Activated naive CD4-positive, alpha-beta T cell treated with anti-CD3 and anti-CD28 coated beads, Interleukin-2, amount 10 ng/mL, durations not matched to agents 7 days and 5 days (primary cell): ENCODE data around the gene HORMAD1.
"Not testable (repeated sequence)": the region's sequence is repeated elsewhere in the genome, so short reads cannot be mapped to it uniquely, and the experiment has no call there.

Experiments
- CTCF ChIA-PET: fragments of 350-600 bp; sonication (Branson Sonifier 250); formaldehyde crosslinking; loops from one replicate; lab custom pipeline; 2021; ENCODE audit warnings: antibody characterized with exemption; lab: Charles Lee
- DNase-seq: peaks from one replicate; pipeline ENCODE4 v3.0.0-alpha.2; 2020
- H3K27ac Mint-ChIP-seq: one replicate; pipeline ENCODE4 v1.8.0; 2021; ENCODE audit warnings: mild to moderate bottlenecking, moderate library complexity, mixed read lengths
- H3K27me3 Mint-ChIP-seq: one replicate; pipeline ENCODE4 v1.8.0; 2021; ENCODE audit warnings: mild to moderate bottlenecking, mixed read lengths
- H3K36me3 Mint-ChIP-seq: one replicate; pipeline ENCODE4 v1.8.0; 2021; ENCODE audit warnings: mixed read lengths
- H3K4me1 Mint-ChIP-seq: one replicate; pipeline ENCODE4 v1.8.0; 2021; ENCODE audit warnings: mixed read lengths
- H3K4me3 Mint-ChIP-seq: one replicate; pipeline ENCODE4 v1.8.0; 2021; ENCODE audit warnings: mild to moderate bottlenecking, moderate library complexity, mixed read lengths
- H3K9me3 Mint-ChIP-seq: one replicate; pipeline ENCODE4 v1.8.0; 2021; ENCODE audit warnings: mixed read lengths

HORMAD1 gene

GRCh38 chr1:150730130-150730721, 9.5 kb upstream of the HORMAD1 start:
- H3K27me3 Mint-ChIP-seq = no peaks in the 10 kb centered on the region
- H3K36me3 Mint-ChIP-seq = peaks cover 15% of the 10 kb centered on the region
- DNase-seq = no peak
- H3K27ac Mint-ChIP-seq = no peak overlapping the region
- H3K9me3 Mint-ChIP-seq = no peaks in the 10 kb centered on the region
- CTCF ChIA-PET = no interaction called here
- H3K4me1 Mint-ChIP-seq = no peaks in the 10 kb centered on the region
- no peak overlapping the region for H3K4me3 Mint-ChIP-seq

DNA sequence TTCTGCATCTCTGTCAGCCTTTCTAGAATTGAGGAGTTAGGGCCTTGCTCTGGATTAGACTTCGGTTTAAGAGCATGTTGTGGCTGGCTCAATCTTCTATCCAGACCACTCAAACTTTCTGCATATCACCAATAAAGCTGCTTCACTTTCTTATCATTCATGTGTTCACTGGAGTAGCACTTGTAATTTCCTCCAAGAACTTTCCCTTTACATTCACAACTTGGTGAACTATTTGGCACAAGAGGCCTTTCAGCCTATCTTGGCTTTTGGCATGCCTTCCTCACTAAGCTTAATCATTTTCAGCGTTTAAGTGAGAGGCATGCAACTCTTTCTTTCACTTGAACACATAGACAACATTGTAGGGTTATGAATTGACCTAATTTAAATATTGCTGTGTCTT, 3.6 kb upstream of the HORMAD1 start:
- no peak overlapping the region for H3K4me3 Mint-ChIP-seq
- no peak for DNase-seq
- CTCF ChIA-PET = no interaction called here

GRCh38 chr1:150720098-150720497, 597 bp downstream of the HORMAD1 start:
- Mint-ChIP-seq H3K27ac (no peak overlapping the region), H3K9me3 (no peaks in the 10 kb centered on the region), H3K27me3 (peaks cover 13% of the 10 kb centered on the region), H3K36me3 (no peaks in the 10 kb centered on the region), H3K4me3 (no peak overlapping the region), H3K4me1 (no peaks in the 10 kb centered on the region)
- no peak for DNase-seq
- CTCF ChIA-PET = no interaction called here

More for the DNA sequence above, 3.6 kb upstream of the HORMAD1 start:
- Mint-ChIP-seq H3K36me3 (no peaks in the 10 kb centered on the region), H3K27ac (no peak overlapping the region), H3K9me3 (no peaks in the 10 kb centered on the region), H3K27me3 (peaks cover 7% of the 10 kb centered on the region), H3K4me1 (no peaks in the 10 kb centered on the region)

DNA sequence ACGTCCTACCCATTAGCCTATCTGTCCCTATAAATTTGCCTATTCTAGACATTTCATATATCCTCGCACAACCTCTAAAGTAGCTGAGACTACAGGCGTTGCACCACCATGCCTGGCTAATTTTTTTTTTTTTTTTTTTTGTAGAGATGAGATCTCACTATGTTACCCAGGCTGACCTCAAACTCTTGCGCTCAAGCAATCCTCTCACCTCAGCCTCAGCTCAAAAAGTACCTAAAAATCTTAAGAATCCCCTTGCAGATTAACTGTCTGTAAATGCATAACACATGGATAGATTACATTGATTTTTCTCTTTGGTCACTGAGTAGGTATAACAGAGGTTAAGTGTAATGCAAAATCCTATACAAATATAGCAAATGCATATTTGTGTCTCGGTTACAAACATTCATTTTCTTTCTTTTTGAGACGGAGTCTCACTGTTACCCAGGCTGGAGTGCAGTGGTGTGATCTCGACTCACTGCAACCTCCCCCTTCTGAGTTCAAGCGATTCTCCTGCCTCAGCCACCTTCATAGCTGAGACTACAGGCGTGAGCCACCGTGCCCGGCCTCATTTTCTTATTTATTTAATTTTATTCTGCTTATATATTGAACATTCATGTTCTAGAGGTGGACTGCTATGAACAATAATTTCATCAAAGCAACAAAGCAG, 2.3 kb downstream of the HORMAD1 start:
- Mint-ChIP-seq H3K27me3 (peaks cover 13% of the 10 kb centered on the region), H3K4me3 (no peak overlapping the region), H3K9me3 (no peaks in the 10 kb centered on the region), H3K4me1 (no peaks in the 10 kb centered on the region), H3K36me3 (no peaks in the 10 kb centered on the region), H3K27ac (no peak overlapping the region)
- CTCF ChIA-PET = no interaction called here
- no peak for DNase-seq

GRCh38 chr1:150709031-150709430, 11.7 kb downstream of the HORMAD1 start:
- H3K4me1 Mint-ChIP-seq, H3K4me3 Mint-ChIP-seq, H3K36me3 Mint-ChIP-seq, DNase-seq, CTCF ChIA-PET, H3K27ac Mint-ChIP-seq, H3K9me3 Mint-ChIP-seq: not testable (repeated sequence)
- peaks cover 15% of the 10 kb centered on the region for H3K27me3 Mint-ChIP-seq

DNA sequence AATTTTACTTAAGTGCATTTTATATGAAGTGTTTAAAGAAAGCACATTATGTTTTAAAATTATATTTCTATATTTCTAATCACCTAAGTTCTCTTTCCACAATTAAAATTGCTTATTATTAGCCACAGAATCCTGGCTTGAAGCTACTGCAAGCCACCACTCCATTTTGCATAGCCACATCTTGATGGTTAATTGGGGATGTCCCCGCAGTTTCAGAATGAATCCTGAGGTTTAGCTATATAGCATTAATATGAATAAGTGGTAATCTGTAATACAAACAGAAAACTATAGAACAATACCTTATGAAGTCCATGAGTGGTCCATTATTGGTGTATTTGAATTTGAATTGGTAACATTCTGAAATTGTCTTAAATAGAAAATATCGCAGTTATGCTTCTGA, 12.1 kb downstream of the HORMAD1 start:
- Mint-ChIP-seq H3K4me1 (no peaks in the 10 kb centered on the region), H3K9me3 (no peaks in the 10 kb centered on the region), H3K4me3 (no peak overlapping the region), H3K36me3 (no peaks in the 10 kb centered on the region), H3K27ac (no peak overlapping the region), H3K27me3 (peaks cover 16% of the 10 kb centered on the region)
- no peak for DNase-seq
- CTCF ChIA-PET = no interaction called here

DNA sequence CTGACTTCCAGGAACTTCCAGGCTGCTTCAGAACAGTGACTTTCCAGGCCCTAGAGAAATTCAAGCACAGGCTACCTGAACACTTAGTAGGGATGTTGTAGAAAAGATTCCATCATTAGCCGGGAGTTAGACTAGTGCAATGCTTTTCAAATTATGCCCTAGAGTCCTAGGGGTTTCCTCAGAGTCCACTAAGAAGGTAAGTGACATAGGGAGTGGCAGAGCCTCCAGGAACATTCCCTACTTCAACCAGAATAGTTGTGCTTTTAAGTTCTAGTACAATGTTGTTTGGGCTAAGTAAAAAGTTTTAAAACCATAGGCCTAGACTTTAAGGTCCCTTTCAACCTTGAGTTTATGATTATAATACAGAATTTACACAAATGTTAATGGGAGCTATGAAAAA, 14.6 kb downstream of the HORMAD1 start:
- H3K4me3 Mint-ChIP-seq = no peak overlapping the region

GRCh38 chr1:150703427-150703826, 17.3 kb downstream of the HORMAD1 start:
- H3K27me3 Mint-ChIP-seq = peaks cover 25% of the 10 kb centered on the region
- H3K4me1 Mint-ChIP-seq = no peaks in the 10 kb centered on the region
- H3K27ac Mint-ChIP-seq = no peak overlapping the region
- no peak for DNase-seq
- CTCF ChIA-PET = no interaction called here
- H3K4me3 Mint-ChIP-seq = no peak overlapping the region
- no peaks in the 10 kb centered on the region for H3K9me3 Mint-ChIP-seq
- H3K36me3 Mint-ChIP-seq = no peaks in the 10 kb centered on the region

More for the DNA sequence above, 14.6 kb downstream of the HORMAD1 start:
- Mint-ChIP-seq H3K9me3 (no peaks in the 10 kb centered on the region), H3K27ac (no peak overlapping the region), H3K27me3 (peaks cover 25% of the 10 kb centered on the region), H3K36me3 (no peaks in the 10 kb centered on the region), H3K4me1 (no peaks in the 10 kb centered on the region)
- no peak for DNase-seq
- CTCF ChIA-PET = no interaction called here

DNA sequence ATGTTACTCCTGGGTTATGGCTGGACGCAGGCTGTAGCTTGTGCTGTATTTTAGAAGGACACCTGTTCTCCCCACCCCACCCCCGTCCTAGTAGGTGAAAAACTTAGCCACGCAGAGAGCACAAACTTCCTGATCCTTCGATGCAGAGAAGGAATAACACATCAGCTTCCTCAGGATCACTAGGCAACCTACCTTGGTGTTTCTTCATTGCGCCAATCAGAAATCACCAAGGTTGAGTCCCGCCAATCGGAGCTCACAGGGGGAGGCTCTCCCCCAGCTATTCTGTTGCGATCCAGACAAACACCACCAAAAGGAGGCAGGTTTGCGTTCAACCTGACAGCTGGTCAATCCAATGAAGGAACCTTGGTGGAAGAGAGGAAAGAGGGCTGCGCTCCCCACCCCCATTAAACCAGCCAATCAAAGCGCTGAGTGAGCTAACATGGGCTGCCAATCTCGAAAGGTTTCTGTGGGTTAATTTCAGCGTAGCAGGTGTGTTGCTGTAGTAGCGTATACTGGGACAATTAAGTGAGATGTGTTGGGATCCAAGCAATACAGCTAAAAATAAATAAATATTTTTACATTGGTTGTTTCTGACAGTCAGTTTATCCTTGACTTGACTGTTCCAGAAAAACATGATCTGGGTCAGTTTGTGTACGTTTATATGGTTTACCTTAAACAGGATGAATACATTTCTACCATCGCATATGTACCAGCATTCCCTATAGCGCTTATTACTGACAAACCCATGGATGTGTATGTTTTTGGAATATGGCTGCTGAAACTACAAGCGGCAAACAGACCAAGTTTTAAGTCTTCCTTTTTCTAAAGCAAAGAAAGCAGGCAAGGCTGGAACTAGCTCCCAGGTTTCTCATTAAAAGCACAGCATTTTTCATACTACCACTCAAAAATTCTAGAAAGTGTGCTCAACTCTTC, 23.4 kb downstream of the HORMAD1 start, which contains the start of gene GOLPH3L:
TSS of gene GOLPH3L (minus strand) at position 160 of the 933 bp plus-strand sequence. CDS start 2,316 bp downstream, outside the sequence.
- peak within 1 kb of the TSS; percentile 100 for H3K4me3 Mint-ChIP-seq
- peaks cover 4% of the 10 kb centered on the region for H3K27me3 Mint-ChIP-seq
- peaks cover 17% of the 10 kb centered on the region for H3K36me3 Mint-ChIP-seq
- CTCF ChIA-PET = interaction anchor here (0.8 to 2.4 kb wide), 3 partner anchors 11 to 137 kb away, joined by 3 to 11 read pairs (median 3); no protein-coding TSS in a partner anchor
- H3K9me3 Mint-ChIP-seq = no peaks in the 10 kb centered on the region
- peaks cover 26% of the 10 kb centered on the region for H3K4me1 Mint-ChIP-seq
- peak within 1 kb of the TSS; percentile 88 for H3K27ac Mint-ChIP-seq
- peak; percentile 96 for DNase-seq

DNA sequence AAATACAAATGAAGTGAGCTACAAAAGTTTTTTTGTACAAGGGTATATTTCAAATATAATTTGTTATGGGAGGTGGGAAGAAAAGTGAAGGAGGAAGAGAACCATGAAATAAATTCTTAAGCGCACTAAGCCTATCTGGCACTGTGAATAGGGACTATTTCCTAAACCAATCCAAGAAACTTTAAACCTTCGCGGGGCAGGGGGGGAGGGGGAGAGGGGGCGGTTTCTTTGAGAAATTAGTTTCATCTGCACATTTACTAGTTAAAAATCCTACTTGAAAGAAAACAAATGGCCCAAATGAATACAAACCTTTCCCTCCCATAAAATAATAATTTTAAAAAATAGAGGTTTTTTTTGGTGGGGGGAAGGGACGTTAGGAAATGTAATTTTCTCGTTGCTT, 24.1 kb downstream of the HORMAD1 start:
- peaks cover 26% of the 10 kb centered on the region for H3K4me1 Mint-ChIP-seq
- H3K36me3 Mint-ChIP-seq = peaks cover 18% of the 10 kb centered on the region

DNA sequence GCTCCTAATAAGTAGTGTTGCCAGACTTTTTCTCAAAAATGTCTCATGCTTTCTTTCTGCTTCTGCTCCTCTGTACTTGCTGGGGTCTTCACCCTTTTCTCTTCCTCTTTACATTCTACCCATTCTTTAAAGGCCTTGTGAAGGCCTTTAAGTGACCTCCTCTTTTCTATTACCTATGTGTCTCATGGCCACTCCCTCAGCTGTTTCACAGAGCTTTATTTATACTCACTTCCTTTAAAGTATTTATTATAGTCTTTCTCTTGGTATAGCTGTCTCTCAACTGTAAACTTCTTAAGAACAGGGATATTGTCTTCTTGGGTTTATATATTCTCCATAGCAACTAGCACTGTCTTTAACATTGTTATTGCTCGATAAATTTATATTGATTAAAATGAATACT, 24.5 kb downstream of the HORMAD1 start:
- H3K27me3 Mint-ChIP-seq = no peaks in the 10 kb centered on the region
- no peaks in the 10 kb centered on the region for H3K9me3 Mint-ChIP-seq
- H3K4me3 Mint-ChIP-seq = peak overlapping the region; percentile 100
- no peak overlapping the region for H3K27ac Mint-ChIP-seq
- no peak for DNase-seq
- H3K36me3 Mint-ChIP-seq = peaks cover 21% of the 10 kb centered on the region
- CTCF ChIA-PET = interaction anchor here (2.4 kb wide), 1 partner anchor 136 kb away, joined by 11 read pairs; no protein-coding TSS in a partner anchor
- peaks cover 28% of the 10 kb centered on the region for H3K4me1 Mint-ChIP-seq

More for the DNA sequence above, 24.1 kb downstream of the HORMAD1 start:
- Mint-ChIP-seq H3K27ac (peak overlapping the region; percentile 88), H3K4me3 (peak overlapping the region; percentile 100), H3K27me3 (no peaks in the 10 kb centered on the region), H3K9me3 (no peaks in the 10 kb centered on the region)
- CTCF ChIA-PET = interaction anchor here (0.8 to 2.4 kb wide), 2 partner anchors 76 to 136 kb away, joined by 3 to 11 read pairs; no protein-coding TSS in a partner anchor
- no peak for DNase-seq

GRCh38 chr1:150695561-150695960, 25.1 kb downstream of the HORMAD1 start:
- Mint-ChIP-seq H3K9me3 (no peaks in the 10 kb centered on the region), H3K36me3 (peaks cover 24% of the 10 kb centered on the region), H3K27me3 (no peaks in the 10 kb centered on the region), H3K4me1 (peaks cover 28% of the 10 kb centered on the region), H3K4me3 (no peak overlapping the region), H3K27ac (no peak overlapping the region)
- CTCF ChIA-PET = interaction anchor here (2.4 kb wide), 1 partner anchor 135 kb away, joined by 11 read pairs; no protein-coding TSS in a partner anchor
- DNase-seq = no peak

- DNase-seq = no peak
- H3K36me3 Mint-ChIP-seq = peaks cover 34% of the 10 kb centered on the region
- H3K4me1 Mint-ChIP-seq = peaks cover 26% of the 10 kb centered on the region
- no peaks in the 10 kb centered on the region for H3K9me3 Mint-ChIP-seq
- H3K27ac Mint-ChIP-seq = no peak overlapping the region
- H3K27me3 Mint-ChIP-seq = no peaks in the 10 kb centered on the region
- CTCF ChIA-PET = interaction anchor here (1.1 kb wide), 1 partner anchor 132 kb away, joined by 4 read pairs; no protein-coding TSS in a partner anchor
- no peak overlapping the region for H3K4me3 Mint-ChIP-seq
These were observed 28.0 kb downstream of the HORMAD1 start for GRCh38 chr1:150692720-150693119.

- Mint-ChIP-seq H3K27me3 (no peaks in the 10 kb centered on the region), H3K27ac (no peak overlapping the region), H3K4me1 (peaks cover 12% of the 10 kb centered on the region), H3K36me3 (peaks cover 24% of the 10 kb centered on the region), H3K9me3 (no peaks in the 10 kb centered on the region), H3K4me3 (no peak overlapping the region)
- no peak for DNase-seq
- CTCF ChIA-PET = no interaction called here
These were observed 31.9 kb downstream of the HORMAD1 start for GRCh38 chr1:150688763-150689162.
